Activated CD4-positive, alpha-beta memory T cell treated with anti-CD3 and anti-CD28 coated beads for 36 hours (primary cell): Measurements from ENCODE around the gene DHRS2. TPM values are rescaled to one million over a fixed set of nuclear protein-coding genes. Genes with fewer than 3 reads are reported as not detected.
"Not testable (repeated sequence)": the region's sequence is repeated elsewhere in the genome, so short reads cannot be mapped to it uniquely, and the experiment has no call there.

Experiments
- CTCF ChIA-PET: fragments of 350-600 bp; sonication (Branson Sonifier 250); formaldehyde crosslinking; loops from one replicate; lab custom pipeline; 2021; ENCODE audit warnings: antibody characterized with exemption, inconsistent platforms; lab: Charles Lee
- POLR2A ChIA-PET: fragments of 350-600 bp; sonication (Branson Sonifier 250); formaldehyde crosslinking; loops from one replicate; lab custom pipeline; 2021; ENCODE audit warnings: antibody characterized with exemption; lab: Charles Lee
- DNase-seq: peaks from one replicate; pipeline ENCODE4 v3.0.0-alpha.2; 2020
- H3K27ac Mint-ChIP-seq: one replicate; pipeline ENCODE4 v1.8.0; 2021; ENCODE audit warnings: mixed read lengths
- H3K27me3 Mint-ChIP-seq: one replicate; pipeline ENCODE4 v1.8.0; 2021; ENCODE audit warnings: mixed read lengths
- H3K36me3 Mint-ChIP-seq: one replicate; pipeline ENCODE4 v1.8.0; 2021; ENCODE audit warnings: mixed read lengths
- H3K4me1 Mint-ChIP-seq: one replicate; pipeline ENCODE4 v1.8.0; 2021; ENCODE audit warnings: low read depth, mixed read lengths
- H3K4me3 Mint-ChIP-seq: one replicate; pipeline ENCODE4 v1.8.0; 2021; ENCODE audit warnings: mild to moderate bottlenecking, mixed read lengths
- H3K9me3 Mint-ChIP-seq: one replicate; pipeline ENCODE4 v1.8.0; 2021; ENCODE audit warnings: mixed read lengths
- intact Hi-C: fragments of 100-400 bp; cut with micrococcal nuclease; formaldehyde crosslinking; loops from one replicate; pipeline ENCODE4 v1.15.1; 2023
- total RNA-seq, 2 experiments: library from RNA; stranded (reverse); gene quantifications; one replicate each; pipeline ENCODE4 v1.2.3, GENCODE V29; 2021

The DHRS2 gene
- total RNA-seq, 2 experiments from 2014 or later = 2.5 to 2.6 TPM

GRCh38 chr14:23681337-23681736 lies 45.2 kb downstream of the DHRS2 start:
- Mint-ChIP-seq H3K27ac (no peak overlapping the region), H3K4me3 (no peak overlapping the region), H3K36me3 (no peaks in the 10 kb centered on the region), H3K27me3 (peaks cover 6% of the 10 kb centered on the region), H3K4me1 (no peaks in the 10 kb centered on the region), H3K9me3 (no peaks in the 10 kb centered on the region)
- intact Hi-C loops = no loop called here
- CTCF ChIA-PET = interaction anchor here (1.2 kb wide), 1 partner anchor 93 kb away, joined by 3 read pairs; no protein-coding TSS in a partner anchor
- DNase-seq = no peak
- POLR2A ChIA-PET = no interaction called here

- H3K4me3 Mint-ChIP-seq, H3K27ac Mint-ChIP-seq, DNase-seq, CTCF ChIA-PET, H3K9me3 Mint-ChIP-seq, H3K36me3 Mint-ChIP-seq, POLR2A ChIA-PET, H3K4me1 Mint-ChIP-seq, intact Hi-C loops: not testable (repeated sequence)
- peaks cover 14% of the 10 kb centered on the region for H3K27me3 Mint-ChIP-seq
These were observed 53.7 kb downstream of the DHRS2 start for GRCh38 chr14:23689709-23690514.

- ChIA-PET POLR2A (no interaction called here), CTCF (interaction anchor here (0.9 kb wide), 1 partner anchor 104 kb away, joined by 3 read pairs; no protein-coding TSS in a partner anchor)
- Mint-ChIP-seq H3K27me3 (peaks cover 23% of the 10 kb centered on the region), H3K4me3 (no peak overlapping the region), H3K9me3 (peaks cover 2% of the 10 kb centered on the region), H3K27ac (no peak overlapping the region), H3K36me3 (no peaks in the 10 kb centered on the region), H3K4me1 (no peaks in the 10 kb centered on the region)
- DNase-seq = no peak
- intact Hi-C loops = no loop called here
These were observed 56.3 kb downstream of the DHRS2 start for GRCh38 chr14:23692416-23692815.

GRCh38 chr14:23693252-23693775 lies 57.1 kb downstream of the DHRS2 start:
- ChIA-PET POLR2A (no interaction called here), CTCF (interaction anchor here (0.9 kb wide), 1 partner anchor 104 kb away, joined by 3 read pairs; no protein-coding TSS in a partner anchor)
- Mint-ChIP-seq H3K9me3 (peaks cover 2% of the 10 kb centered on the region), H3K4me3 (no peak overlapping the region), H3K27me3 (peaks cover 23% of the 10 kb centered on the region), H3K36me3 (no peaks in the 10 kb centered on the region), H3K4me1 (no peaks in the 10 kb centered on the region), H3K27ac (no peak overlapping the region)
- intact Hi-C loops = no loop called here
- no peak for DNase-seq

GRCh38 chr14:23694085-23694948 lies 58.2 kb downstream of the DHRS2 start:
- POLR2A ChIA-PET = no interaction called here
- Mint-ChIP-seq H3K36me3 (no peaks in the 10 kb centered on the region), H3K9me3 (peaks cover 2% of the 10 kb centered on the region), H3K27ac (no peak overlapping the region), H3K4me1 (no peaks in the 10 kb centered on the region), H3K27me3 (peaks cover 25% of the 10 kb centered on the region), H3K4me3 (no peak overlapping the region)
- CTCF ChIA-PET = interaction anchor here (1.4 kb wide), 1 partner anchor 62 kb away, joined by 6 read pairs; no protein-coding TSS in a partner anchor
- no peak for DNase-seq
- intact Hi-C loops = no loop called here

Other genes starting within 250 kb of the DHRS2 start
- gene MYH6, start 228.1 kb upstream of the DHRS2 start, total RNA-seq = under 1 TPM in 1 of 2 experiments, not detected in 1; 0.05 TPM
- under 1 TPM in 1 of 2 experiments, not detected in 1; 0.02 TPM for gene MYH7, start 200.7 kb upstream of the DHRS2 start, total RNA-seq
- 10 to 100 TPM; 42.1 to 44.1 TPM for gene NGDN, start 166.7 kb upstream of the DHRS2 start, total RNA-seq
- gene ZFHX2, start 84.6 kb upstream of the DHRS2 start, total RNA-seq = 1 to 10 TPM; 1.2 to 1.4 TPM
- gene THTPA, start 80.1 kb upstream of the DHRS2 start, total RNA-seq = 1 to 10 TPM; 7.7 to 8.2 TPM
- gene AP1G2, start 68.6 kb upstream of the DHRS2 start, total RNA-seq = 100 to 1,000 TPM; 182 to 190 TPM
- gene JPH4, start 57.6 kb upstream of the DHRS2 start, total RNA-seq = under 1 TPM in 1 of 2 experiments, not detected in 1; 0.12 TPM